Breast epithelium (tissue), 3 donors: ENCODE measurements around the gene ANGPTL2.

Experiments
- POLR2A ChIP-seq: fragments of 450-650 bp; IDR thresholded peaks from one replicate; pipeline ENCODE4 v1.6.1; 2016; ENCODE audit warnings: antibody characterized with exemption, mild to moderate bottlenecking, moderate library complexity
- POLR2AphosphoS5 ChIP-seq, 3 donors: sonication (generic); formaldehyde crosslinking; IDR thresholded peaks; one replicate each; pipeline ENCODE4 v1.6.1; 2017; ENCODE audit warnings: antibody characterized with exemption in 3 of 3
- TF ChIP-seq, protein P1 (sequence below), 3 donors: fragments of 450-650 bp; IDR thresholded peaks; one replicate each; pipeline ENCODE4 v1.5.1; 2016 to 2017; ENCODE audit warnings: antibody characterized with exemption in 3 of 3, mild to moderate bottlenecking in 3 of 3, moderate library complexity in 3 of 3

DNA sequence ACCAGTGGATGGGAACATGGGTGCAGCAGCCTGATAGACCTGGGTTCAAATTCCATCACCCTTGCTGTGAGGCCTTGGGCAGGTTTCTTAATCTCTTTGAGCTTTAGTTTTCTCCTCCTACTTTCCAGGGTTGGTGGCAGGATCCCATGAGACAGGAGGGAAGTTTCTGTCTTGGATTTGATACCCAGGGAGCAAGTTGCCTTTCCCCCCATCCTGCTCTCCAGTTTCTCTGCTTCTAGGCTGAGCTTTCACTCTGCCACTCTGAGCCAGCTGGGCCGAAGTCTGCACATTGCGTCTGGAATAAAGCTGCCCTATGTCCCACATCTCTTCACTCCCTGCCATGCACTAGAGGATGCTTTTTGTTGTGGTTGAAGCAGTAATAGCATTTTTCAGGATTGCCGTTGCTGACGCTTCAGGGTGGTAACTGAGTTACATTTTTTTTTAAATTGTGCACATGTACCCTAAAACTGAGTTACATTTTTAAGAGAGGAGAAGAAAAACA, 40.5 kb upstream of the ANGPTL2 start:
- TF ChIP-seq POLR2AphosphoS5 (IDR thresholded peaks at IDR 0.05) (no peak), POLR2A (no peak)
- TF ChIP-seq, protein P1, sequence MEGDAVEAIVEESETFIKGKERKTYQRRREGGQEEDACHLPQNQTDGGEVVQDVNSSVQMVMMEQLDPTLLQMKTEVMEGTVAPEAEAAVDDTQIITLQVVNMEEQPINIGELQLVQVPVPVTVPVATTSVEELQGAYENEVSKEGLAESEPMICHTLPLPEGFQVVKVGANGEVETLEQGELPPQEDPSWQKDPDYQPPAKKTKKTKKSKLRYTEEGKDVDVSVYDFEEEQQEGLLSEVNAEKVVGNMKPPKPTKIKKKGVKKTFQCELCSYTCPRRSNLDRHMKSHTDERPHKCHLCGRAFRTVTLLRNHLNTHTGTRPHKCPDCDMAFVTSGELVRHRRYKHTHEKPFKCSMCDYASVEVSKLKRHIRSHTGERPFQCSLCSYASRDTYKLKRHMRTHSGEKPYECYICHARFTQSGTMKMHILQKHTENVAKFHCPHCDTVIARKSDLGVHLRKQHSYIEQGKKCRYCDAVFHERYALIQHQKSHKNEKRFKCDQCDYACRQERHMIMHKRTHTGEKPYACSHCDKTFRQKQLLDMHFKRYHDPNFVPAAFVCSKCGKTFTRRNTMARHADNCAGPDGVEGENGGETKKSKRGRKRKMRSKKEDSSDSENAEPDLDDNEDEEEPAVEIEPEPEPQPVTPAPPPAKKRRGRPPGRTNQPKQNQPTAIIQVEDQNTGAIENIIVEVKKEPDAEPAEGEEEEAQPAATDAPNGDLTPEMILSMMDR (IDR thresholded peaks at IDR 0.05), result no peak
